HG03097 (cell line): ENCODE measurements around the gene BCORL1.

ENCODE experiments used
- ATAC-seq: cut with Tn5 transposase; IDR thresholded peaks from one replicate; pipeline ENCODE4 v1.9.1; 2021; ENCODE audit not compliant: unreplicated experiment, low FRiP score

BCORL1 gene

DNA sequence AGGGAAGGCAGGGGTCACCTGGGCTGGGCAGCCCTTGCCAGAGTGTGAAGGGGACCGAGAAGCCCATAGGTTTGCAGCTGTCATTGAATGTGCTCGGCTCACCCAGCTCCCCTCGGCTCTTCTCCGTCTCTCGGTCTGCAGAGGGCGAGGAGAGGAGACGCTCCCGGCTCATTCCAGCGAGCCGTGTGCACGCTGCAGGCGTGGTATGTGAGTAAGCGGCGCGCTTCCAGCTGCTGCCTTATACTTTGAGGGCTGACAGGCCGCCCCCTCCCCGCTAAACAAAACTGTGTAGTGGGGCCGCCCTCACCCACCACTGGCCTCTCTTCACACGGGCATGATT lies 23.0 kb upstream of the BCORL1 start:
- ATAC-seq, result no peak

DNA sequence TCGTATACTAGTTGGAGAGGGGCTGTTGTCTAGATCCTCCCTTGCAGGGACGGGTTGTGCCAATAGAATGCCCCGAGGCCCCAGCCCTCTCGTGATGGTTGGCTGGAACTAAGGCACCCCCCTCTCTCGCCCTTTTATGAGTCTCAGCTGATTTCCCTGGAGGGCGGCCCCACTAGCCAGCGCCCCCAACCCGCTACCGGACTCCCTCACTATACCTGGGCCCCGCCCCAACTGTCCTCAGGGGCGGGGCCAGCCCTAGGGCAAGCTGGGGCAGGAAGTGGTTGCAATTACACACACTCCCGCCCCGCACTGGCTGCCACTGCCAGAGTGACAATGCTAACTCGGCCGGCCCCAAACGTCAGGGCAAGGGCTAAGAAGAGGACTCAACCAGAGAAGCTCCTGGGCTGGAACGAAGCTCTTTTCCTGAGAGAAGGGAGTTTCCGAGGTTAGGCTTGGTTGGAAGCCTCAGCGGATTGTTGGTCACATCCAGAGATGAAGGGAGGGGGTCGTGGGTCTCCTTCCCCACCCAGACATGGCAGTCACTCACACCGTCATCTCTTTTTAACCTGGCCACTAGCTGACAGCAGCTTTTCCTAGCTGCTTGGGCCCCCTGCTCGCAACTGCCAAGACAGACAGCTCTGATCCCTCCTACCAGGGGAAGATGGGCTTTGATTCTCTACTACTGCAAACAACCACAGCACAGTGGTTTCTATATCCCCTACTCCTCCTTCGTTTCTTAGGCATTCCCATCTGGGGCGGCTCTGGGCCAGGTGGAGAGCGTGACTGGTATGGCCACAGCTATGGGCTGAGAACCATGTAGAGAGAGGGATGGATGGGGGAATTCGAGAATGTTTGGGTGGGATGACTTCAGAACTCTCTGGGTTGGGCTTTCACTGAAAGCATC lies 21.0 kb upstream of the BCORL1 start:
- ATAC-seq, result peak; percentile 70

DNA sequence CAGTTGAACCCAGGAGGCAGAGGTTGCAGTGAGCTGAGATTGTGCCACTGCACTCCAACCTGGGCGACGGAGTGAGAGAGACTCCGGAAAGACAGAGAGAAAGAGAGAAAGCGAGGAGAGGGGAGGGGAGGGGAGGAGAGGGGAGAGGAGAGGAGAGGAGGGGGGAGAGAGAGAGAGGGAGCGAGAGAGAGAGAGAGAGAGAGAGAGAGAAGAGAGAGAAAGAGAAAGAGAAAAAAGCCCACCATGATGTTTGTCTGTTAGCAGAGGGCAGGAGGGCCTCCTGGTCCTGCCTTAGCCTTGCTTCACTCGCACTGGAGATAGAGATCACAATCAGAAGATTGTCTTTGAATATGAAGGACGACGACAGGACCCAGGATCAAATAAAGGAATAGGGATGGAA lies 18.7 kb upstream of the BCORL1 start:
- no peak for ATAC-seq

DNA sequence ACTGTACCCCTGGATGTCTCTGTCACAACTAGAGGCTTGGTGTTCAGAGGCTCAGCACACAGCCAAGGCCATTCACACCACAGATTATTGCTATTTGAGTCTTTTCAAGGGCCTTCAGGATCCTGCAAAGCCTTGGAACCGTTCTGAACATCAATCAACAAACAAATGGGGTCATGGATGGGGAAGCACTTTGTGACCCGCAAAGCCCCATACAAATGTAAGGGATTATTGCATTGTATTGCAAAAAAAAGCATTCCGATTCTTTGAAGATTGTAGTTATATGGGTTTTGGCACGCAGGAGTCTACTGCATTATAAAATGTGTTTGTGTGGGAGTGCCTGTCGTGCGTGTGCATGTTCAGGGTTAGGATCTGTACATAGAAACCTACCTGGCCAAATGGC lies 17.3 kb upstream of the BCORL1 start:
- ATAC-seq, result no peak

DNA sequence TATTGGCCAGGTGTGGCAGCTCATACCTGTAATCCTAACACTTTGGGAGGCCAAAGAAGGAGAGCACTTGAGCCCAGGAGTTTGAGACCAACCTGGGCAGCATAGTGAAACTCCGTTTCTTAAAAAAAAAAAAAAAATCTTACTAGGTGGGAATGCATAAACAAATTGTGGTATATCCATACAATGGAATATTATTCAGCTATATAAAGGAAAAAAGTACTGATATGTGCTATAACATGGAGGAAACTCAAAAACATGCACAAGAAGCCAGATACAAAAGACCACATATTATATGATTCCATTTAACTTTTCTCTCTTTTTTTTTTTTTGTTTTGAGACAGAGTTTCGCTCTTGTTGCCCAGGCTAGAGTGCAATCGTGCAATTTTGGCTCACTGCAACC lies 13.5 kb upstream of the BCORL1 start:
- no peak for ATAC-seq

DNA sequence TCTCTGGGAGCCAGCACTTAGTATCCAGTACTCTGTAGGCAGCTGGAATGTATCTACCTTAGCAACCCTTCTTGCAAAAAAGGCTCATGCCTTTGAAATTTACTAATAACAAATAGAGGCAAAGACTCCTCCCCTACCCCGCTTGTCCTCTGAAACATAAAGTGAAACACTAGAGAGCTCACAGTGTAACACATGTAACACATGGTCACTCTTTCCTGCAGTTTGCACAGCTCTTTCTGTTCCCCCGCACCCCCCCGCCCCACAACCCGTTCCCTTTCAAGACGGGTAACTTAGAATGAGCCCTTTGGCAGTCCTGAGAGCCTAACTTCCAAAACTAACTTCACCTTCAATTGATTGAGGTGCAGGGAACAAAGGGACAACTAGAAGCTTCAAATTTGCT lies 6.0 kb upstream of the BCORL1 start:
- ATAC-seq, result no peak

DNA sequence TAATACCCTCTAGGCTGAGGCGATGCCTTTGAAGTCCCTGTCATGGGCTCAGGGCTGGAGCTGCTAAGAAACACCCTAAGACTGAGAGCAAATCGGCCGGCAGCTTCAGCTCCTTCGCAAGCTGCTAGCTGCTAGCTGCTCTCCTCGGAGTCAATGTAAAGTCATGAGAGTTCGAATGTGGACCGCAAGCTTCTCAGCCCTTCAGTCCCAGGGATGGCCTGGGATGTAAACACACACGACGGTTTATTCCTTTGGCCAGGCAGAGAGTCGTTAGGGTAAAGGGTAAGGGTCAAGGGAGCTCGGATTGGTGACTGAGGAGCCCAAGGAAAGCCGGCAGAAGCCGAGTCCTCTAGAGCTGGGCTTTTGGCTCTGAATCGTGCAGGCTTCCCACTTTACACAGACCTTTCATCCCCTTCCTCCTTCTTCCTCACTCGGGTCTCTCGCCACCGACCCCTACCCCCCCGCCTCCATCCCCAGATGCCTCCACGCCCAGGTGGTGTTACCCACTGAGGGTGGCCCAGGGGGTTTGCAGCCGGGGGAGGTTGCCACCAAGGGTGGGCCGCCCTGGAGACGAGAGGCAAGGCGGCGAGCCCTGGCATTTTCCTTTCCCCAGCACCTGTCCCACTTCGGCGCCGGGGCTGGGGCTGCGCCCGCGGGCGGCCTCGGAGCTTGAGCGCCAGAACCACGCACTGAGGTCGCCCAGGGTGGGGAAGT lies 3.1 kb upstream of the BCORL1 start:
- no peak for ATAC-seq

DNA sequence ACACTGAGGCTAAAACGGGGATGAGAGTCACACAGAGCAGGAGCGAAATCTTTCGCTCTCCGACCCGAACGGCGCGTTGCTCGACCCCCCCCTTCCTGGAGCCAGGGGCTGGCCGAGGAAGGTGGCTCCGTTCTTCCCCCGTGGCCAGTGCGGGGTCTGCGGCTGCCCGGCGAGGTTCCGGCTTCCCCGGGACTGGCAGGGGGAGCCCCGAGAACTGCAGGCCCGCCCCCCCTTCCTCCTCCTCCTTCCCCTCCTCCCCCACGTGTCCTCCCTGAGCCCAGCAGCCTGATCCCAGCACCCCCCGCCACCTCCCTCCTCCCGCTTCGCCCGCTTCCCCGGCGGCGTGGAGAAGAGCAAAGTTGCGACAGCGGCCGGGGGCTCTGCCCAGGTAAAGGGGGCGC lies 2.4 kb upstream of the BCORL1 start:
- no peak for ATAC-seq

DNA sequence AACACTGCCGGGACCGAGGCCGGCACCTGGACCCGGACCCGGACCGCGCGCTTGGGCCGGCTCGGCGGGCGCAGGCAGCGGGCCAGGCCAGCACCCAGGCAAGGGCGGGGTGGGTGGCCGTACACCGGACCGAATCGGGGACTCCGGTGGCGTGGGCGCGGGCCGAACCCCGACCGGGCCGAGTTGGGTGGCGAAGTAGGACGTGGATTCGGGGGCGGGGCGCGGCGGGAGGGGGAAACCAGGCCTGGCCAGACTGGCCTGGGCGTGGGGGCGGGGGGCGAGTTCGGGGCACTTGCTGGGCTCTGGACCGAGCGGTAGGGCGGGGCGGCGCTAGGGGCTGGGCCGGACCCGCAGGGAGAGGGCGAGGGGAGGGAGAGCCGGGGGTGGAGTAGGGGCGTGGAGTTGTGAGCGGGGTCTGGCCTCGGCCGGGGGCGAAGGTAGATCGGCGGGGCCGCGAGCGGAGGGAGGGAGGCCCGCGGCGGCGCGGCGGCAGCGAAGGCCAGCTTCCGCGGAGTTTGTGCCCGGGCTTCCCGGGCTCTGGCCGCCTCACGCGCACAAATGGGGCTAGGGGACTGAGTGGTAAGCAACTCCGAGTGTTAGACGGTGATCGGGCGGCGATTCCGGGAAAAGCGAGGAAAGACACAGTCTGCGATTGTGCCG lies 1.8 kb upstream of the BCORL1 start:
- no peak for ATAC-seq

DNA sequence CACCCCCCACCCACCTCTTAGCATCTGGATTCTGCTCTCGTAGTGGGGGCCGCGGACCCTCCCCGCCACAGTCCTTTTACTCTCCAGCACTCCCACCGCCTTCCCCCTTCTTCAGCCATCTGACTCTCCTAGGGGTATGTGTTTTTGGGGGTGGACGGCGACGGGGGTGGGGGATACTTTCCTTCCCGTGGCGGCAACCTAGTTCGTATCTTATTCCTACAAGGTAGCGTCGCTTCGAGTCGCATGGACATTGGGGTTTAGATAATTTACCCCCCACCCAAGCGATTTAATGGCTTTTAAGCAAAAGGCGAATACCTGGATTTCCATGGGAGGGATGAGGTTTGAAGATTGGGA lies 1.3 kb upstream of the BCORL1 start:
- no peak for ATAC-seq

DNA sequence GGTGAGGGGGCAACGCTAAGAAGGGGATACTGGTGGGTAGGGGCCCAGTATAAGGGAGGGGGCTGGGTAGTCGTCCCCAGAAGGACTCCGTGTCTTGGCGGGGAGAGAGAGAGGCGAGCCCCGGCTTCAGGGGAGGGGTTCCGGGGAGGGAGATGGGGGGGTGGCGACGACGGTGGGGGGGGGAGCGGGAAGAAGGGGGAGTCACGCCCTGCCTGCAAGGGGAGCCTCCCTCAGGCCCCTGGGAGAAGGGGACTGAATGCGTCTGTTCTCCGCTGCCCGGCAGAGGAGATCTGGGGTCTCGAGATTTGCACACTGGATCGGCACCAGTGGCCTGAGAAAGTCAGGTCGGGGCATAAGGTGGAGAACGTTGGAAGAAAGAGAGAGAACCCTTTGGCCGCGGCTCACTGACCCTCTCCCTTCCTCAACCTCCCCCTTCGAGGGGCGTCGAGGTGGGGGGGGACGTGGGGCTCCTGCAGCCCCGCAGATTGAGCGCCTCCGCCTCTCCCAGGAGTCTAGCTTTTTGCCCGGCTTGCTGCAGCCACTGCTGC lies 609 bp upstream of the BCORL1 start:
- no peak for ATAC-seq

DNA sequence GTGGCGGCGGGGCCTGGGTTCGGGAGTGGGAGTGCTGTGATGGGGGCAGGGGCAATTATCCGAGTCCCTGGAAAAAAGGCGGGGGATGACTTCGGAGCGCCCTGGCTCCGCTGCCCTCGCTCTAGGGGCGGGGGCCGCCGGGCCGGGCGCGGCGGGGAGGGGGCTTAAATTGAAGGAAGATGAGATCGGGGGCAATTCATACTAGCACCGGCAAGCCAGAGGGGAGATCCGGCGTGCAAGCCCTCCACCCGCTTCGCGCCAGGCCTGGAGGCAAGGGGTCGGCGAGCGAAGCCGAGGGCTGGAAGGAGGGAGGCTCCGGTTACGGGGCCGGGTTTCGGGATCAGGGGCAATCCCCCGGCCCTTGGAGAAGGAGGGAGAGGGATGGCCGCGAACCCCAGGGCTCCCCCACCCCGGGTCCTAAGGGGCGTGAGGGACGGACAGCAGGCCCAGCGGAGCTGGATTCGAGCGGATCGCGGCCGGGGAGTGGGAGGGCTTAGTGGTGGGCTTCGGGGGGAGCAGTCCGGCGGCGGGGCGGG lies 1.2 kb downstream of the BCORL1 start:
- ATAC-seq, result no peak

DNA sequence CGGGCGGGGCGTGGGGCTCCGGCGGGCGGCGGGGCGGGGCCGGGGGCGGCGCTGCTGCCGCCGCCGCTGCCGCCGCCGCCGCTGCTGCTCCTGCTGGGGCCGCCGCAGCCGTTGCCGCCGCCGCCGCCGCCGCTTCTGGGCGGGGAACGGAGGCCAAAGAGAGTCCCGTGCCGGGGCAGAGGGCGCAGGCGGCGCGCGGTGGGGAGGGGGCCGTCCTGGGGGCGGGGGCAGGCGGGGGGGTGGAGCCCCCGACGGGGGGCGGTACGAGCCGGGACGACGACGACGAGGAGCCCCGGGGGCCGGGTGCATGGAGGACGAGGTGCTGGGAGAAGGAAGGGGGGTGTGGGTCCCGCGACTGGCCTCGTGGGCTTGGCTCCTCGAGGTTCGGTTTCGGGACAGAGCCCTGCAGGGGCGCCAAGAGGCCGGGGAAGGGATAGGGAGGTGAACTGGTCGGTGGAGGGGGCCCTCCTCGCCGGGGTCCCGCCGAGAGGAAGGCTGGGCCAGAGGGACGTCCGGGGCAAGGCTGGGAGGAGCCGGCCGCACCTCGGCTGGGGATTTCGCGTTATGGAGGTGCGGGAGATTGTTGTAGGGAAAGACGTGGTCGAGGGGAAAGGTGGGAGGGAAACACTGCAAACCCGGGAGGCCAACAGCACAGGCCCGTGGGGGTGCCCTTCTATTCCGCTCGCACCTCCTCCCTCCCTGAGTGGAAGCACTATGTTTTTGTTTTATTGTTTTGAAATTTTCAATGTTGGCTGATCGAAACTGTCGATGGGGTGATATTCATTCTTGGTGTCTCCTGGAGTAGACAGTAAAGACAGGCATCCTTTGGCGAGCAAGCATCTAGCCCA lies 1.9 kb downstream of the BCORL1 start:
- ATAC-seq, result no peak

DNA sequence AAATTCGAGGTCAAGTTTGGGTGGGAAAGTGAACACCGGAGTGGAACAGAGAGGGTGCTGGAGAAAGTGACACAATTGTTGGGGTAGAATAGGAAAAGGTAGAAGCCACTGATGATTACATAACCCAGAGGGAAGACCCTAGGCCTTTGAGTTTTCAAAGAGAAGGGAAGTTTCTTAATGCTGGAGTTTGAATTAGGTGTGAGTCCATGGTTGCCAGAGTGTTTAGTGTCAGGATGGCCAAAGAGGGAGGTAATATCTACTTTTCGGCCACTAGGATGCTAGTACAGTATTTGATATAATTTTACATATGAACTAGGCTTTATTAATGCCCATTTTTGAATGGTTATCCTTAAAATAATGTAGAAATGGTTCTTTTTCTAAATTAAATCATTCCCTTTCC lies 5.4 kb downstream of the BCORL1 start:
- no peak for ATAC-seq

DNA sequence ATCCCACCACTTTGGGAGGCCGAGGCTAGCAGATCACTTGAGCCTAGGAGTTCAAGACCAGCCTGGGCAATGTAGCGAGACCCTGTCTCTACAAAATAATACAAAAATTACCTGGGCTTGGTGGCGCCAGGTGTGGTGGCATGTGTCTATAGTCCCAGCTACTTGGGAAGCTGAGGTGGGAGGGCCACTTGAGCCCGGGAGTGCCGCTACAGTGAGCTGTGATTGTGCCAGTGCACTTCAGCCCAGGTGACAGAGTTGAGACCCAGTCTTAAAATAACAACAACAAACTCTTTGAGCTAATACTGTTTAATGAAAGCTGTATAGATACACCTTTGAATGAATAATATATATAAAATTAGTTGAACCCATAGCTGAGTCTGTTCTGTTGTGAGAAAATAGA lies 9.7 kb downstream of the BCORL1 start:
- no peak for ATAC-seq

DNA sequence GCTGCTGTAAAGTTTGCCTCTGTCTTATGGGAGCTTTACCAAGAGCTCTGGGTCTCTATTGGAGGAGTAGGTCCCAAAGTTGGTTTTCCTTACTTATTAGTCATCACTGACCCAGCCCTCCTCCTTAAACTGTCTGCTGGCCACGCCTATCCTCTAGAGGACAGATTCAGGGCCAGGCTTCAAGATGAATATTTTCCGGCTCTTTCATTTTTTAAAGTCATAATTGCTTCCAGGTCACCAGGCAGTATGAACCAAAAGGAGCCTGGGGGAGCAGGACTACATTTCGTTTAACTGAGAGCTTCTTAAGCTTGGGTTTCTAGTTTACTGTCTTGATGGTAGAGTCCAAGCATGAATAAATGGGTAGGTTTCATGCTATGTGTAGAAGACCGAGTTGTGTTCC lies 13.7 kb downstream of the BCORL1 start:
- no peak for ATAC-seq

DNA sequence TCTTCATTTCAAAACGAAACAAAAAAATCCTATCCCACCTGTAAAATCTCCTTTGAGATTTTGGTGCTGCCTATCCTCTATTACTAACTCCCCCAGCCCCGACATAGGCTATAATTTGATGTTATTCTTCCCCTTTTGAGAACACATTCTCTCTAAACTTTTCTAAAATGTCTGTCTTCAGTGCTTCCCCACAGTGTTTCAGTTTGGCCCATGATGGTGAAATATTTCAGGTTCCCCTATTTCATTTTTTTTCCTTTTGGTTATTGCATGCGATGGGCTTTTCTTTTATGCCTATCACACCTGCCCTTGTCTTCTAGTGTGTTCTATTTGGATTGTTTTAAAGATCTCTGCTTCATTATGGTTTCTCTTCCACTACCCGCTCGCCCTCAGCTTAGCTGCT lies 14.7 kb downstream of the BCORL1 start:
- no peak for ATAC-seq

DNA sequence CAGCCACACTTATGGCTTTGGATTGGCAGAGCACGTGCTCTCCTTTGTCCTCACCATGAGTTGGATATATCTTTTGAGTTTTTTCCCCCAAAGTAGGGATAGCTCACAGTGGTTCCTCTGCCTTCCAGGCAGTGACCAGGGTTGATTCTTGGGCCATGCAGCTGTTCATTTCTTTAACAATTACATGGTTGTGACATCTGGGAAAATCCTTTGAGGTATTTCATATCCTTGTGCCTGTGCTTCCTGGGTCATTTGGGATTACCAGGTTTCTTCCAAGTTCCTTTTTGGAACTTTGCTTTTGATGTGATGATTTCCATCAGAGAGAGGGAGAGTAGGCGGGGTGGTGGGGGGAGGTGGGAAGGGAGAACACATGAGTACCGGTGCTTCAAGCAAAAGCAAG lies 15.6 kb downstream of the BCORL1 start:
- no peak for ATAC-seq

DNA sequence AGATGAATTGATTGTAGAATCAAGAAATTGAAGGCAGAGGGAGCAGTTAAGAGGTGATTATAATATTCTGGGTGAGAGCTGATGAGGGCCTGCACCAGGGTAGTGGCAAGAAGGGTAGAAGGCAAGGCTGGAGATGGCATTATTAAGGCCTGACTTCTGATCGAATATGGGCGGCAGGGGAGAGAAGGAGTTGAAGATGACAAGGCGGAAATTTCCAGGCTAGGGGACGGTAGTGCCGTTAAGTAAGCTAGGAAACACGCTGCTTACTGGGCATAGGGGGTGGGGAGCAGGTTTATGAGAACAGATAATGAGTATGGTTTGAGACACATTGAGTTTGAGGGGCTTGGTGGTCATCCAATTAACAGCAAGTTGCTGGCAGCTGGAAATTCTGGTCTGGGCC lies 19.5 kb downstream of the BCORL1 start:
- ATAC-seq, result no peak

DNA sequence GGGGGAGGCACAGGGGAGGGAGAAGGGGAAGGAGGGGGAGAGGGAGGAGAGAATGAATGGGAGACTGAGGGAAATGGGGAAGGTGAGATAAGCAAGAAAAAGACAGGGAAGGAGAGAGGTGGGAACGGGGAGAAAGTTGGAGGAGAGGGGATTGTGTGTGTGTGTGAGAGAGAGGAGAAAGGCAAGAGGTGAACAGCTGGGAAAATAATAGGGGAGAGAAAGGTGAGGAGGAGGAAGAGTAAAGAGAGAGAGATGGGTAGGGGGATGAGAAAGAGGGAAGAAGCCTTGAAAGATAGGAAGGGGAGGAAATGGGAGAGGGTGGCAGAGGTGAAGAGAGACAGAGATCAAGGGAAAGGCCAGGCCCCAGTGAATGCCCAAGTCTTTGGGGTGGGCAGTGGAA lies 20.1 kb downstream of the BCORL1 start:
- no peak for ATAC-seq
